ENCODE results near the gene COL4A5.

COL4A5 gene

DNA sequence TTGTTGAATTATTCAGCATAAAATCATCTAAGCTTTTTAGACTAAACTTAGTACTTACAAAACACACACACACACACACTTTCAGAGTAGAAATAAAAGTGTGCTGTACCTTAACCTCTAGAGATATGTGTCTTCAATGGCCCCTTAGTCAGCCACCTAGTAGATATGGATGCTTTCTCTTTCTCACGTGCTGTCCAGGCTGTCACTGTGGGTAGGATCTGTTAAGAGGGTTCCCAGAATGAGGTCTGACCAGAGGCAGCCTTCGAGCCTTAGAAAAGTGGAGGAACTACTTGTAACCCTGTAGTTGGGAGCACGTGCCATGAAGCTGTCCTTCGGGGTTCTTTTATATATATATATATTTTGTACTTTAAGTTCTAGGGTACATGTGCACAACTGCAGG, 117.9 kb downstream of the COL4A5 start:
- TF ChIP-seq, protein P1, sequence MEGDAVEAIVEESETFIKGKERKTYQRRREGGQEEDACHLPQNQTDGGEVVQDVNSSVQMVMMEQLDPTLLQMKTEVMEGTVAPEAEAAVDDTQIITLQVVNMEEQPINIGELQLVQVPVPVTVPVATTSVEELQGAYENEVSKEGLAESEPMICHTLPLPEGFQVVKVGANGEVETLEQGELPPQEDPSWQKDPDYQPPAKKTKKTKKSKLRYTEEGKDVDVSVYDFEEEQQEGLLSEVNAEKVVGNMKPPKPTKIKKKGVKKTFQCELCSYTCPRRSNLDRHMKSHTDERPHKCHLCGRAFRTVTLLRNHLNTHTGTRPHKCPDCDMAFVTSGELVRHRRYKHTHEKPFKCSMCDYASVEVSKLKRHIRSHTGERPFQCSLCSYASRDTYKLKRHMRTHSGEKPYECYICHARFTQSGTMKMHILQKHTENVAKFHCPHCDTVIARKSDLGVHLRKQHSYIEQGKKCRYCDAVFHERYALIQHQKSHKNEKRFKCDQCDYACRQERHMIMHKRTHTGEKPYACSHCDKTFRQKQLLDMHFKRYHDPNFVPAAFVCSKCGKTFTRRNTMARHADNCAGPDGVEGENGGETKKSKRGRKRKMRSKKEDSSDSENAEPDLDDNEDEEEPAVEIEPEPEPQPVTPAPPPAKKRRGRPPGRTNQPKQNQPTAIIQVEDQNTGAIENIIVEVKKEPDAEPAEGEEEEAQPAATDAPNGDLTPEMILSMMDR (IDR thresholded peaks at IDR 0.05; ENCODE audit: low read depth, low read length): no peak
- H3K4me3 ChIP-seq (replicated peaks in 1 of 2; ENCODE audit: low read depth in 2 of 2, low read length in 2 of 2): no peak overlapping the region
- DNase-seq (ENCODE audit: low read depth in 2 of 2): no peak

DNA sequence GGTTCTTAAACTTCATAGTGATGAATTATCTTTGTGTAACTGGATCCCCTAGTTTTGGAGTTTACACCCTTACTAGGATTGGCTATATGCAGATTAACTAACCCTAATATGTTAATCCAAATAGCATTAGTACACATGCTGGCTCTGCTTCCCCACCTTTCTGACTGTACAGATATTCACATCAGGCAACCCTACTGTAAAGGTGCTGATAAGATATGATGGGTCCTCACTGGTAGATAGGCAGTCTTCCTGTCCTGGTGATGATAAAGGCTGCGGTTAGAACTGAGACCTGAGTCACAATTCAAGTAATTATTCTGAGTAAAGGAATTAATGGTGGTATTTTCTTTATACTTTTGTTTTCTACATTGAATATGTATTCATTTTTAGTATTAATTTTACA, 118.6 kb downstream of the COL4A5 start:
- H3K4me3 ChIP-seq (replicated peaks in 1 of 2; ENCODE audit: low read depth in 2 of 2, low read length in 2 of 2): no peak overlapping the region
- no peak for DNase-seq (ENCODE audit: low read depth in 2 of 2)
- TF ChIP-seq, protein P1 (IDR thresholded peaks at IDR 0.05; ENCODE audit: low read depth, low read length): no peak

DNA sequence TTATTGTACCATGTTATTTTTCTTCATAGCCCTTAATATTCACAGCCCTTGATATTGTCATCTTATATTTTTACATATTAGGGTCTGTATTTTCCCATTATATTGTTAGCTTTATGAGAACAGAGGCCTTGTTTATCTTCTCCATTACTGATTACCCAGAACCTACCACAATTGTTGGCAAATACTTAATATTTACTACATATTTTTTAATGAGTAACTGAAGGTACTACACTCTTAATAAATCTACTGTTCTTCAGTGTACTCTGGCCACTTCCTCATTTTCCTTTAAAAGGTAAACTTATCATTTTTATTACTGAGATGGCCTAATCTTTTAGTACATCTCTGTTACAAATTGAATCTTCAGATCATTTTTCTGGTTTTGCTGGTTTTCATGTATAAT, 133.5 kb downstream of the COL4A5 start:
- H3K4me3 ChIP-seq (replicated peaks in 1 of 2; ENCODE audit: low read depth in 2 of 2, low read length in 2 of 2): no peak overlapping the region
- TF ChIP-seq, protein P1 (IDR thresholded peaks at IDR 0.05; ENCODE audit: low read depth, low read length): no peak
- no peak for DNase-seq (ENCODE audit: low read depth in 2 of 2)

DNA sequence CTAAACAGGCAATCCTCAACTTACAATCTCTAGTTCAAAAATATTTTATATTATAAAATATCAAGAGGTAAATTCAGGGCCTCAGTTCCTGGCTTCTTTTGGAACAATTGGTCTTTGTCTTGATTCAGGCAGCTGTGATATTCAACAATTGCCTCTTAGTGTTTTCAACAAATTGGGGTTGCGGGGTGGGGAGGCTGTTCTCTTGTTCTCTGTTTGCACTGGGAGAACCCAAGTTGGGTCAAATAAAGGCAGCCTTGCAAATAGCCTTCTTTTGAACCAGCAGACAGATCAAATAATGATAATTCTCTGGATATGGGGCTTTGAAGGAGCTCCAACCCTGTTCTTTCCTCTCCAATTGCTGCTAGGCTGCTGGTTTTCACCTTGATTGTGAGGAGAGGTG, 142.5 kb downstream of the COL4A5 start:
- TF ChIP-seq, protein P1 (IDR thresholded peaks at IDR 0.05; ENCODE audit: low read depth, low read length): no peak
- no peak for DNase-seq (ENCODE audit: low read depth in 2 of 2)
- no peak overlapping the region for H3K4me3 ChIP-seq (replicated peaks in 1 of 2; ENCODE audit: low read depth in 2 of 2, low read length in 2 of 2)

DNA sequence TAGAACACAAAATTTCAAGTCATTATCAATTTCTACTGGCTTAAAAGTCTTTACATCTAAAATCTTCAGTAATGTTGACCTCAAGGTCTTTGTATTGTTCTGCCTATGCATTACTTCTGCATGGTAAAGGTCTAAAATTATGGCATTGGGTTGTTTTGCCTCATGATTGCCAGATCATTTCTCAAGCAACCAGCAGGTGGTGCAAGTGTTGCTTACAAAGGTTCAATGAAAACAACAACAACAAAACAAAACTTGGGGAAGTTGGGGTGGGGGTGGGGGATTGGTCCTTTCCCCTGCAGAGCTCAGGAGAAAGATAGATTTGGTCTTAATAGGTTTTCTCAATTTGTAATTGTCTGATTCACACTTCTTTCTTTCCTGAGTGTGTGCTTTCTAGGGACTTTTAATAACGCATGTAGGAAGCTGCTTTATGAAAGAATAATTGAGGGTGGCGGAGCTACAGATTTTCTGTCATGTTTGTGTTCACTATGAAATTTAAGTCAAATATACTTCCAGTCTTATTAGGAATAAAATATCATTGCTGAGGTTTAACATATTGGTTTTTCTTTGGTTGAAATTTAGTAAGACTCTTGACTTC, 145.1 kb downstream of the COL4A5 start:
- peak; percentile 8 to 18 for DNase-seq (ENCODE audit: low read depth in 2 of 2)
- H3K4me3 ChIP-seq (replicated peaks in 1 of 2; ENCODE audit: low read depth in 2 of 2, low read length in 2 of 2): no peak overlapping the region
- TF ChIP-seq, protein P1 (IDR thresholded peaks at IDR 0.05; ENCODE audit: low read depth, low read length): peak; percentile 14

DNA sequence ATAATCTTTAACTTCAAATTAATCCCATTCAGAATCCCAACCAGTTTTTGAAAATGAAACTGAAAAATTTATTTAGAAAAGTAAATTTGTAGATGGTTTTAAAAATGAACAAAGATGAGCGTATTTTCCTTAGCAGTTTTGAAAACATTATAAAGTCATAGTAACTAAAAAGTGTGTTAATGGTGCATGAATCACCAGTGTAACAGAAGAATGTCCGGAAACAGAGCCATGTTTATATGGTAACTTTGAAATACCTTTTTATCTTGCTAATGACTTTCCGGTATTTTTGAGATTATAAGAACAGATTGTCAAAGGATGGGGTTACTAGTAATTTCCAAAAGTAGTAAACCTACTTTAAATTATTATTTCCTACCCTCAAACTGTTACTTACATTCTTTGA, 150.9 kb downstream of the COL4A5 start:
- TF ChIP-seq, protein P1 (IDR thresholded peaks at IDR 0.05; ENCODE audit: low read depth, low read length): no peak
- H3K4me3 ChIP-seq (replicated peaks in 1 of 2; ENCODE audit: low read depth in 2 of 2, low read length in 2 of 2): no peak overlapping the region
- DNase-seq (ENCODE audit: low read depth in 2 of 2): peak; percentile 7 to 37

DNA sequence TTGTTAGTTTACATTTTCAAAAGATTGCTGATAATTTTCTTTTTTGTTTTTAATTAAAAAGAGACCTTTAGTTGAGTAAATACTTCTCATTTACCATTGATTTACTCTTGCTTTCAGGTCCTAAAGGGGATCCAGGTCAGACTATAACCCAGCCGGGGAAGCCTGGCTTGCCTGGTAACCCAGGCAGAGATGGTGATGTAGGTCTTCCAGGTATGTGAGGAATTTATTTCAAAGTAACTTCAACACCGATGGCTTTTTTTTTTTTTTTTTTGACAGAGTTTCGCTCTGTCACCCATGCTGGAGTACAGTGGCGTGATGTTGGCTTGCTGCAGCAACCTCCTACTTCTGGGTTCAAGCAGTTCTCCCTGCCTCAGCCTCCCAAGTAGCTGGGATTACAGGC, 161.6 kb downstream of the COL4A5 start:
- TF ChIP-seq, protein P1 (IDR thresholded peaks at IDR 0.05; ENCODE audit: low read depth, low read length): no peak
- DNase-seq (ENCODE audit: low read depth in 2 of 2): no peak

More for the DNA sequence above, 161.6 kb downstream of the COL4A5 start:
- H3K4me3 ChIP-seq (replicated peaks in 1 of 2; ENCODE audit: low read depth in 2 of 2, low read length in 2 of 2): no peak overlapping the region

All from cardiac fibroblast (primary cell).